Measurements from ENCODE around the gene PLSCR3.

PLSCR3 gene

GRCh38 chr17:7426203-7426863 lies 32.0 kb upstream of the PLSCR3 start:
- DNase-seq (ENCODE audit: low spot score), result no peak

GRCh38 chr17:7425756-7426155 lies 31.4 kb upstream of the PLSCR3 start:
- DNase-seq (ENCODE audit: low spot score), result no peak

- no peak for DNase-seq (ENCODE audit: low spot score)
These were observed 31.0 kb upstream of the PLSCR3 start, which contains the start of gene SPEM2 for GRCh38 chr17:7425316-7425715. SPEM2 (plus strand) TSS chr17:7425616; CDS start chr17:7425689, 73 bp downstream.

GRCh38 chr17:7423679-7424078 lies 29.4 kb upstream of the PLSCR3 start:
- no peak for DNase-seq (ENCODE audit: low spot score)

- DNase-seq (ENCODE audit: low spot score), result no peak
These were observed 26.9 kb upstream of the PLSCR3 start for GRCh38 chr17:7421186-7421585.

GRCh38 chr17:7419819-7420610 lies 25.7 kb upstream of the PLSCR3 start, which contains the start of gene SPEM1:
SPEM1 (plus strand) TSS chr17:7420324; CDS start chr17:7420385, 61 bp downstream.
- DNase-seq (ENCODE audit: low spot score), result no peak

- DNase-seq (ENCODE audit: low spot score), result no peak
These were observed 24.3 kb upstream of the PLSCR3 start for GRCh38 chr17:7418472-7419152.

GRCh38 chr17:7417056-7417655 lies 22.8 kb upstream of the PLSCR3 start:
- no peak for DNase-seq (ENCODE audit: low spot score)

- no peak for DNase-seq (ENCODE audit: low spot score)
These were observed 22.0 kb upstream of the PLSCR3 start for GRCh38 chr17:7416323-7416722.

- DNase-seq (ENCODE audit: low spot score), result no peak
These were observed 21.5 kb upstream of the PLSCR3 start for GRCh38 chr17:7415784-7416183.

- no peak for DNase-seq (ENCODE audit: low spot score)
These were observed 20.5 kb upstream of the PLSCR3 start for GRCh38 chr17:7414837-7415236.

- no peak for DNase-seq (ENCODE audit: low spot score)
These were observed 19.1 kb upstream of the PLSCR3 start for GRCh38 chr17:7413346-7413985.

GRCh38 chr17:7411427-7411750 lies 17.1 kb upstream of the PLSCR3 start:
- no peak for DNase-seq (ENCODE audit: low spot score)

- no peak for DNase-seq (ENCODE audit: low spot score)
These were observed 16.5 kb upstream of the PLSCR3 start for GRCh38 chr17:7410634-7411426.

GRCh38 chr17:7409716-7410115 lies 15.4 kb upstream of the PLSCR3 start:
- no peak for DNase-seq (ENCODE audit: low spot score)

- no peak for DNase-seq (ENCODE audit: low spot score)
These were observed 14.5 kb upstream of the PLSCR3 start for GRCh38 chr17:7408863-7409262.

- no peak for DNase-seq (ENCODE audit: low spot score)
These were observed 14.0 kb upstream of the PLSCR3 start for GRCh38 chr17:7408252-7408727.

GRCh38 chr17:7407485-7408251 lies 13.3 kb upstream of the PLSCR3 start, which contains the start of gene NLGN2:
NLGN2 (plus strand) TSS chr17:7407845; CDS start chr17:7408256, 411 bp downstream.
- no peak for DNase-seq (ENCODE audit: low spot score)

- DNase-seq (ENCODE audit: low spot score), result no peak
These were observed 12.8 kb upstream of the PLSCR3 start for GRCh38 chr17:7407082-7407481.

- DNase-seq (ENCODE audit: low spot score), result no peak
These were observed 12.0 kb upstream of the PLSCR3 start for GRCh38 chr17:7406235-7406825.

Data from Ammon's horn (tissue), 1 donor.